ENCODE data around the gene HUNK.

The HUNK gene

DNA sequence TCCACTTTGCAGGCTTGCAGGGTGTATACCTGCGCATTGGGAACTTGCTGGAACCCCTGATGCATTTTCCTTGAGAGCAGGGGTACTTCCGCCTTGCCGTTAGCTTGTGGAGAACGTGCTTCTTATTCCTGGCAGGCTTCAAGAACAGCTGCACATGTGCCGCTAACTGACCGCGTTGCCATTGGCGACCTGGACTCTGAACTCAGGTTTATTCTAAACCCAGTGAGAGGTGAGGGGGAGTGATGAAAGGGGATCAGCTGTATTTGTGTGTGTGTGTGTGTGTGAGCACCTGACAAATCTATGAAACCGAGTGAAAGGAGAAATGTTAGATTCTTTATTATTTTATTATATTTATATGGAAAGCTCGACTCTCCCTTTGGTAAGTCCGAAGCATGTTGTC lies 128.6 kb downstream of the HUNK start:
- H3K9me3 ChIP-seq (ENCODE audit: control insufficient read depth, insufficient read depth, low read depth, low read length): no peaks in the 10 kb centered on the region
- no peak overlapping the region for H3K27ac ChIP-seq (ENCODE audit: low read depth, low read length)
- H3K4me3 ChIP-seq (ENCODE audit: low read depth, low read length): no peak overlapping the region
- H3K27me3 ChIP-seq (ENCODE audit: control insufficient read depth, insufficient read depth, low read length): no peaks in the 10 kb centered on the region
- H3K4me1 ChIP-seq (ENCODE audit: control insufficient read depth, insufficient read depth, low read length): no peaks in the 10 kb centered on the region
- peaks cover 11% of the 10 kb centered on the region for H3K36me3 ChIP-seq (ENCODE audit: control insufficient read depth, insufficient read depth, low read length)
- no peak overlapping the region for H3K9ac ChIP-seq (ENCODE audit: low read length)

DNA sequence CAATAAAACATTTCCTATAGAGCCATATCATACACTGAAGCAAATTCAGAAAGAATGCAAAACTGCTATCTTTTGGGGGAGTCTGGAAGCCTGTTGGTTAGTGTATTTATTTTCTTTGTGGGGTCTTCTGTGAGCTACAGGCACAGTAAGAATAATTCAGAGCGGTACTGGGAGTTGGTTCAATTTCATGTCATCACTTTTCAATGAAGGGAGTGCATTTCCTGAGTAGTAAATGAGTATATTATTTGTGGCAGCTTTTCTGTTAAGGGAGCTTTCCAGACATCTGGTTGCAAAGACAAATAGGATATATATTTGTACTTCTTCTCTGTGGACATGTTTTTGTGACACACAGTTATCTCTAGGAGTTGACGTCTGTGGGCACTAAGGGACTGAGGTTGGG lies 130.6 kb downstream of the HUNK start:
- H3K9ac ChIP-seq (ENCODE audit: low read length): no peak overlapping the region
- no peaks in the 10 kb centered on the region for H3K4me1 ChIP-seq (ENCODE audit: control insufficient read depth, insufficient read depth, low read length)
- peaks cover 11% of the 10 kb centered on the region; the same call in 1 of the 2 replicates for H3K36me3 ChIP-seq (ENCODE audit: control insufficient read depth, insufficient read depth, low read length)
- no peak overlapping the region for H3K27ac ChIP-seq (ENCODE audit: low read depth, low read length)
- H3K9me3 ChIP-seq (ENCODE audit: control insufficient read depth, insufficient read depth, low read depth, low read length): no peaks in the 10 kb centered on the region
- no peak overlapping the region for H3K4me3 ChIP-seq (ENCODE audit: low read depth, low read length)
- H3K27me3 ChIP-seq (ENCODE audit: control insufficient read depth, insufficient read depth, low read length): no peaks in the 10 kb centered on the region

DNA sequence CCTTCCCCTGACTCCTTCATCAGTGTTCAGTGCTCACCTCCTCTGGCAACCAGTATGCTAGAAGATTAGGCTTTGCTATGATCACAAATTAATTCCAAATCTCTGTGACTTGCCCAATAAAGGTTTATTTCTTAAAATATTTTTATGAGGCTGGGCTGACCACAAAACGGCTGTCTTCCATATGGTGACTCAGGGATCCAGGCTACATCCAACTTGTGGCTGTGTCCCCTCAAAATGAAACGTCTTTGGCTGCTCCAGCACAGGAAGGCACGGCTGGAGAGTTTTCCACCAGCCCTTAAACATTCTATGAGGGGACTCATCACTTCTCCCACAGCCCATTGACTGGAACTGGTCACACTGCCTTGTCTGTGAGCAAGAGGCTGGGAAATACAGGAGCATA lies 131.5 kb downstream of the HUNK start:
- H3K27me3 ChIP-seq (ENCODE audit: control insufficient read depth, insufficient read depth, low read length): no peaks in the 10 kb centered on the region
- no peak overlapping the region for H3K27ac ChIP-seq (ENCODE audit: low read depth, low read length)
- no peaks in the 10 kb centered on the region for H3K4me1 ChIP-seq (ENCODE audit: control insufficient read depth, insufficient read depth, low read length)
- no peaks in the 10 kb centered on the region for H3K9me3 ChIP-seq (ENCODE audit: control insufficient read depth, insufficient read depth, low read depth, low read length)
- 0 out of 2 replicates have a peak, but pooled peaks cover 2% of the 10 kb centered on the region for H3K36me3 ChIP-seq (ENCODE audit: control insufficient read depth, insufficient read depth, low read length)
- no peak overlapping the region for H3K4me3 ChIP-seq (ENCODE audit: low read depth, low read length)
- no peak overlapping the region for H3K9ac ChIP-seq (ENCODE audit: low read length)

DNA sequence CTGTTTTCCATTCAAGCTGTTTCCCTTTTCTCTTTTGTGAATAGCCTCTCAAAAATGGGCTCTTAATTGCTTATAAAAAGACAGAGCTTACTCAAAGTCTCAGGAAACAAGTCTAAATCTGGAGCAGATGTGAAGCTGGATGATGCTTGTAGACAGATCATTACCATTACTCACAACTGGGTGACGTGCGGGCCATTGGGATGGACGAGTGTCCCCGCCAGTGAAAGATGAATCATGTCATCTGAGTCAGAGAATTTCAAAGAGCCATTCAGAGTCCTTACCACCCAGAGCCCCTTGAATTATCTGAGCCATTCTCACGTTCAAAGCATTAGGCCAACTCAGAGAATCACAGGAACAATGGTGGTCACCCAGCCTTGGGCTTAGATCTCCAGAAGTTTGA lies 134.6 kb downstream of the HUNK start:
- H3K9ac ChIP-seq (ENCODE audit: low read length): no peak overlapping the region
- H3K4me3 ChIP-seq (ENCODE audit: low read depth, low read length): no peak overlapping the region
- H3K4me1 ChIP-seq (ENCODE audit: control insufficient read depth, insufficient read depth, low read length): no peaks in the 10 kb centered on the region
- no peaks in the 10 kb centered on the region for H3K36me3 ChIP-seq (ENCODE audit: control insufficient read depth, insufficient read depth, low read length)
- no peaks in the 10 kb centered on the region for H3K27me3 ChIP-seq (ENCODE audit: control insufficient read depth, insufficient read depth, low read length)
- H3K27ac ChIP-seq (ENCODE audit: low read depth, low read length): no peak overlapping the region
- peaks cover 5% of the 10 kb centered on the region; the same call in 1 of the 2 replicates for H3K9me3 ChIP-seq (ENCODE audit: control insufficient read depth, insufficient read depth, low read depth, low read length)

DNA sequence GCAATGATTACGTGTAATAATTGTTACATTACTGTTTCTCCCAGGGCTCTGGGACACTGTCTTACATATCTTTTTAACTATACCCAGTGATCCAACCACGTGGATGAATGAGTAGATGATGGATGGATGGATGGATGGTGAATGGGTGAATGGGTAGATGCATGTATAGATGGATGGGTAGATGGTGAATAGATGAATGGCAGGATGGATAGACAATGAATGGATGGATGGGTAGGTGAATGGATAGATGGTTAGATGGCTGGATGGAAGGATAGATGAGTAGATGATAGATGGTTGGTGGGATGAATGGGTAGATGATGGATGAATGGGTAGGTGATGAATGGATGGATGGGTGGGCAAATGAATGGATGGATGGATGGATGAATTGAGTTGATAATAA lies 135.9 kb downstream of the HUNK start:
- no peaks in the 10 kb centered on the region for H3K36me3 ChIP-seq (ENCODE audit: control insufficient read depth, insufficient read depth, low read length)
- H3K4me1 ChIP-seq (ENCODE audit: control insufficient read depth, insufficient read depth, low read length): no peaks in the 10 kb centered on the region
- H3K9ac ChIP-seq (ENCODE audit: low read length): no peak overlapping the region
- H3K27me3 ChIP-seq (ENCODE audit: control insufficient read depth, insufficient read depth, low read length): no peaks in the 10 kb centered on the region
- H3K9me3 ChIP-seq (ENCODE audit: control insufficient read depth, insufficient read depth, low read depth, low read length): peaks cover 5% of the 10 kb centered on the region; the same call in 1 of the 2 replicates
- no peak overlapping the region for H3K27ac ChIP-seq (ENCODE audit: low read depth, low read length)
- H3K4me3 ChIP-seq (ENCODE audit: low read depth, low read length): no peak overlapping the region

DNA sequence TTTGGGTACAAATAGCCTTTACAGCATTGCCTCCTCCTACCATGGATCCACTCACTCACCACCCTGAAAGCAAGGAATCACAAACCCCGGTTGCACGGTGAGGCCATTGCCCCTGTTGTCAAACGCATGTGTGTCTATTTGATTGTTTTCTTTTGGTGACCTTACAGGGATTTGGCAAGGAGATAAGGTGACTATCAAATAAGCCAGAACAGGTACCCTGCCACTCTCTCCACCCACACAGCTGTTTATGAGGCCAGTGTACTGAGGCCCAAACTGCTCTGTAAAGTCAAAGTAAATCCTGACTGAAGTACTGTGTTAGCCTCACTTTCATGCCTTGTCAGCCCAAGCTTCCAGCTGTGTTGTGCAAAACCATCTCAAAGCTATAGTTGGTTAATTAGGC lies 136.4 kb downstream of the HUNK start:
- Histone ChIP-seq H3K9ac (ENCODE audit: low read length) (no peak overlapping the region), H3K27ac (ENCODE audit: low read depth, low read length) (no peak overlapping the region), H3K36me3 (ENCODE audit: control insufficient read depth, insufficient read depth, low read length) (no peaks in the 10 kb centered on the region), H3K4me3 (ENCODE audit: low read depth, low read length) (no peak overlapping the region), H3K27me3 (ENCODE audit: control insufficient read depth, insufficient read depth, low read length) (no peaks in the 10 kb centered on the region), H3K9me3 (ENCODE audit: control insufficient read depth, insufficient read depth, low read depth, low read length) (peaks cover 5% of the 10 kb centered on the region; the same call in 1 of the 2 replicates), H3K4me1 (ENCODE audit: control insufficient read depth, insufficient read depth, low read length) (no peaks in the 10 kb centered on the region)

DNA sequence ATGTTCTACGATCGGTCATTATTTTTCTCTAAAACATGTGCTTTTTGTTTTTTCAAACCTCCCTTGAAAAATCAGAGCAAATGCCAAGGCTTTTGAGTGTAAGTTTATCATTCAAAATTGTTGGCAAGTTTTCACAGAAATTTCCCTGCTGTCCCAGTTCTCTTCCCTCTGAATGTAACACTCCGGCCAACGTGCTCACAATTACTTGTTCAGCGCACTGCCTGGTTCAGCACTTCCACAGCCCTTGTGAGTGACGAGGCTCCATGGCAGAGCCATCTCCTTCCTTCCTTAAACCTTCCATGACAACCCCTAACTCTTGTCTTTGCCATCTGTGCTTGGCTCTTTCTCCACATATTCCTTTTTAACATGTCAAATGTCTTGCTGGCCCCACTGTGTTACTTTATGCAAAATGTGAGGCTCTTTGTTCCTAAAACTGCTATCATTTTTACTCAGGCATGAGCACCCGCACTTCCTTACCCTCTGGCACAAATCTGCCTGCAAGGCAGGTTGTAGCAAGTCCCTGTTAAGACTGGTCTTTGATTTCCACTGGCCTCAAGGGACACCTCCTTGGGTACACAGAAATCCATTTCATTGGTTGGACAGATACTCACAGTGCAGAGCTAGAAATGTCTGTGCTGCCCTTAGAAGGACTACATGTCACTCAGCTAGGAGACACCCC lies 142.8 kb downstream of the HUNK start:
- Histone ChIP-seq H3K9ac (ENCODE audit: low read length) (no peak overlapping the region), H3K27me3 (ENCODE audit: control insufficient read depth, insufficient read depth, low read length) (no peaks in the 10 kb centered on the region), H3K27ac (ENCODE audit: low read depth, low read length) (no peak overlapping the region), H3K9me3 (ENCODE audit: control insufficient read depth, insufficient read depth, low read depth, low read length) (peaks cover 5% of the 10 kb centered on the region; the same call in 1 of the 2 replicates), H3K4me1 (ENCODE audit: control insufficient read depth, insufficient read depth, low read length) (no peaks in the 10 kb centered on the region), H3K36me3 (ENCODE audit: control insufficient read depth, insufficient read depth, low read length) (no peaks in the 10 kb centered on the region), H3K4me3 (ENCODE audit: low read depth, low read length) (no peak overlapping the region)

DNA sequence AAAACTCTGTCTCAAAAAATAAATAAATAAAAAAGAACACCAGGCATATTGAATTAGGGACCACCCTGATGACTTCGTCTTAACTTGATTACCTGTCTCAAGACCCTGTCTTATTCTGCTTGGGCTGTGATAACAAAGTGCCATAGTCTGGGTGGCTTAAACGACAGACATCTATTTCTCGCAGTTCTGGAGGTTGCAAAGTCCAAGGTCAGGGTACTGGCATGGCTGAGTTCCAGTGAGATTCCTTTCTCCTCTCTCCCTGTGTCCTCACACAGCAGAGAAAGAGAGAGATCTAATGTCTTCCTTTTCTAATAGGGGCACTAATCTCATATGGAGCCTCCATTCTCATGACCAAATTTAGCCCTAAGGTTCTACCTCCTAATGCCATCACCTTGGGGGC lies 145.6 kb downstream of the HUNK start:
- H3K4me1 ChIP-seq (ENCODE audit: control insufficient read depth, insufficient read depth, low read length): no peaks in the 10 kb centered on the region
- no peak overlapping the region for H3K9ac ChIP-seq (ENCODE audit: low read length)
- no peaks in the 10 kb centered on the region for H3K36me3 ChIP-seq (ENCODE audit: control insufficient read depth, insufficient read depth, low read length)
- no peaks in the 10 kb centered on the region for H3K9me3 ChIP-seq (ENCODE audit: control insufficient read depth, insufficient read depth, low read depth, low read length)
- H3K27ac ChIP-seq (ENCODE audit: low read depth, low read length): no peak overlapping the region
- H3K4me3 ChIP-seq (ENCODE audit: low read depth, low read length): no peak overlapping the region
- H3K27me3 ChIP-seq (ENCODE audit: control insufficient read depth, insufficient read depth, low read length): no peaks in the 10 kb centered on the region

DNA sequence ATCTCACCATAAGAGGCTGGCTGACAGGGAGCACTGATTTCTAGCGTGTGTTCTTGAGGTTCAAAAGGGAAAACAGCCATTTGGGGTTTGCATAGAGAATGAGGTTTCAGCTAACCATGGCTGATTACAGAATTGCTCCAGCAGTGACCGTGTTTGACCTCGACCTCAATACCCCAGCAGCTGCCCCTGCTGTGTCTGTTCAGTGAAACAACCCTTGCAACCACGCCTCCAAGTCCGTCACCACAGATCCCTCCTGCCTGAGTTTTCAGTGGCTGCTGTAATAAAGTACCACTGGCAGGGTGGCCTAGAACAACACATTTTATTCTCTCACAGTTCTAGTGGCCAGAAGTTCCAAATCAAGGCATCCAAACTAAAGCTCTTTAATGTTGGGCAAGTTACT lies 147.7 kb downstream of the HUNK start:
- Histone ChIP-seq H3K4me1 (ENCODE audit: control insufficient read depth, insufficient read depth, low read length) (no peaks in the 10 kb centered on the region), H3K4me3 (ENCODE audit: low read depth, low read length) (no peak overlapping the region), H3K9me3 (ENCODE audit: control insufficient read depth, insufficient read depth, low read depth, low read length) (no peaks in the 10 kb centered on the region), H3K36me3 (ENCODE audit: control insufficient read depth, insufficient read depth, low read length) (no peaks in the 10 kb centered on the region), H3K27ac (ENCODE audit: low read depth, low read length) (no peak overlapping the region), H3K9ac (ENCODE audit: low read length) (no peak overlapping the region), H3K27me3 (ENCODE audit: control insufficient read depth, insufficient read depth, low read length) (no peaks in the 10 kb centered on the region)

DNA sequence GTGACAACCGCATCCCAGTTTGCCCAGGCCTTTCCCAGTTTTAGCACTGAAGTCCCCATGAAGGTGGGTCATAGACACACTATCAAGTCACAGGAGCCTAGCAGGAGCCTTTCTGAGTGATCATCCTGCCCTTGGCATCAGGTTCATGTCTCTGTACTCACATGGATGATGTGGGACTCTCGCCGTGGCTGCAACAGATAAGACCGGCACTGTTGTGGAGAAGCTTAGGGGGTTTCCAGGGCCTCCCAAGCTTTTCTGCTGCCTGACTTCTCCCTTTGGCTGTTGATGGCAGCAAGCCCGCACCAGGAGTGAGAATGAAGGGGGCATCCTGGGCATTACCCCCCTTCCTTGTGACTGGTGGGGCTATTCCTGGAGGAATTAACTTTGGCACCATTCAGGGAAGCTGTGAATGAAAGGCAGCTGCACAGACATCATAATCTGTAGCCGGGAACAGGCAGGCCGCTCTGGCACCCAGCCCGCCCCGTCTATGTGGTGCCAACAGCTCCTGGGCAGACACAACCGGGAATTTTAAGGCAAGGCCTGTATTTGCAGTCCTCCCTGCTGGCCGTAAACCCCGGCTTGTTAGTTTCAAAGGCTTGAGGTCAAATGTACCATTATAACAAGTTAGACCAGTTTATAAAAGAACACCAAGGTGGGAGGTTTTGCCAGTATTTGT lies 148.6 kb downstream of the HUNK start:
- Histone ChIP-seq H3K36me3 (ENCODE audit: control insufficient read depth, insufficient read depth, low read length) (no peaks in the 10 kb centered on the region), H3K9me3 (ENCODE audit: control insufficient read depth, insufficient read depth, low read depth, low read length) (no peaks in the 10 kb centered on the region), H3K4me3 (ENCODE audit: low read depth, low read length) (no peak overlapping the region), H3K4me1 (ENCODE audit: control insufficient read depth, insufficient read depth, low read length) (no peaks in the 10 kb centered on the region), H3K27ac (ENCODE audit: low read depth, low read length) (no peak overlapping the region), H3K9ac (ENCODE audit: low read length) (no peak overlapping the region), H3K27me3 (ENCODE audit: control insufficient read depth, insufficient read depth, low read length) (no peaks in the 10 kb centered on the region)

DNA sequence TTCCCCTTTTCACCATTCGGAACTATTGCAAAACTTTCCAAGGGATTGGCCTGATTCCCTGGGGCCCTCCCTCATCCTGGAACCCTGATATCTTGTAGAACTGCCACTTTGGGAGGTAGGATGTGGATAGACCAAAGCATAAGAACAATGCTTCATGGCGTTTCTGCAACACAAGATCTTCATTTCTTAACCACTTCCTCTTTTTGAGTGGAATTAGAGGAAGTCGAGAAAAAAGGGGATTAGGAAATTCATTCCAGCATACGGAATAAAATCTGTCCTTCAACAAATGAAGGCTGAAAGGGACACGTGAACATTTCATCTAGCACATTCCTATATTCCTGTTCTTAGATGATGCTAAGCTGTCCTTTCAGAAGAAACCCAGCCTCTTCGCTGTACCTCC lies 149.3 kb downstream of the HUNK start:
- Histone ChIP-seq H3K27ac (ENCODE audit: low read depth, low read length) (no peak overlapping the region), H3K36me3 (ENCODE audit: control insufficient read depth, insufficient read depth, low read length) (no peaks in the 10 kb centered on the region)

More for the DNA sequence above, 149.3 kb downstream of the HUNK start:
- H3K9me3 ChIP-seq (ENCODE audit: control insufficient read depth, insufficient read depth, low read depth, low read length): no peaks in the 10 kb centered on the region
- H3K4me1 ChIP-seq (ENCODE audit: control insufficient read depth, insufficient read depth, low read length): no peaks in the 10 kb centered on the region
- no peak overlapping the region for H3K9ac ChIP-seq (ENCODE audit: low read length)
- no peak overlapping the region for H3K4me3 ChIP-seq (ENCODE audit: low read depth, low read length)
- H3K27me3 ChIP-seq (ENCODE audit: control insufficient read depth, insufficient read depth, low read length): no peaks in the 10 kb centered on the region

Measured in HUES6 (cell line).